NCI-H1417 treated with DMSO at 0.1 percent for 48 hours (cell line): Measurements from ENCODE around the gene ANXA1.
"Not testable (repeated sequence)": the region's sequence is repeated elsewhere in the genome, so short reads cannot be mapped to it uniquely, and the experiment has no call there.

Source experiments
- DNase-seq: peaks from one replicate; lab custom pipeline; 2025; lab: John Stamatoyannopoulos, UW

The ANXA1 gene, protein sequence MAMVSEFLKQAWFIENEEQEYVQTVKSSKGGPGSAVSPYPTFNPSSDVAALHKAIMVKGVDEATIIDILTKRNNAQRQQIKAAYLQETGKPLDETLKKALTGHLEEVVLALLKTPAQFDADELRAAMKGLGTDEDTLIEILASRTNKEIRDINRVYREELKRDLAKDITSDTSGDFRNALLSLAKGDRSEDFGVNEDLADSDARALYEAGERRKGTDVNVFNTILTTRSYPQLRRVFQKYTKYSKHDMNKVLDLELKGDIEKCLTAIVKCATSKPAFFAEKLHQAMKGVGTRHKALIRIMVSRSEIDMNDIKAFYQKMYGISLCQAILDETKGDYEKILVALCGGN

DNA sequence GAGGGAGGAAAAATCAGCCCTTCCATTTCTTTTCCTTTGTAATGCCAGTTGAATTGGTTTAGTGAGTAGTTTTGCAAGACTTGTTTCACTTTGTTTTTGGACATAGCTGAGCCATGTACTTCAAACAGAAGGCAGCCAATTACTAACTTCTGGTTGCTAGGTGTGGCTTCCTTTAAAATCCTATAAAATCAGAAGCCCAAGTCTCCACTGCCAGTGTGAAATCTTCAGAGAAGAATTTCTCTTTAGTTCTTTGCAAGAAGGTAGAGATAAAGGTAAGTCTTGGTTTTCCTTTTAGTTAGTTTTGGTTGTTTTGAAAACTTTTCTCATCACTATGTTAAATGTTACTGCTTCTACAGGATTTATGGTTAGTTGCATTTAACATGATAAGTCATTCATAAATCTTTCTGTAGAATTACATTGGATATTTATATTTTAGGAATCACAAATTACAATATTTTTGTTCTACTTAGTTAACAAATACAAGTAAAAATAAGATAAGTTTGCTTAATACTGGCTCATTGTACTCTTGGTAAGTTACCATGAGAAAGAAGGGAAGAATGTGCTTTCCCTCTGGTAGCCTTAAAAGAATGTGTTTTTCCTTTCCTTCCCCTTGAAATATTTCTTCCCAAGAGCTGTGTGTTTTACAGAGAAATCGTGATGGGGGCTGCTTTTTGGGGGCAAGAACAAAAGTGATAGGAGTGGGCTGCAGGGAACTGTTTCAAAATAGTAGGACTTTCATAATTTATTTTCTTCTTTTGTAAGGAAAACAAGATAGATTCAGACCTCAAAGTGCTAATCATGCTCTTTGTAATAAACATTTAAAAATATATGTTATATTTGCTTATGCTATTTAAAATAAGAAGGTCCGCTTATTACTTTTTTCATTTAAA lies at the start of gene ANXA1:
Gene ANXA1, plus strand, starts transcription at position 213 of the 890 bp plus-strand sequence. CDS start 6,671 bp downstream, outside the sequence.
- DNase-seq = no peak

DNA sequence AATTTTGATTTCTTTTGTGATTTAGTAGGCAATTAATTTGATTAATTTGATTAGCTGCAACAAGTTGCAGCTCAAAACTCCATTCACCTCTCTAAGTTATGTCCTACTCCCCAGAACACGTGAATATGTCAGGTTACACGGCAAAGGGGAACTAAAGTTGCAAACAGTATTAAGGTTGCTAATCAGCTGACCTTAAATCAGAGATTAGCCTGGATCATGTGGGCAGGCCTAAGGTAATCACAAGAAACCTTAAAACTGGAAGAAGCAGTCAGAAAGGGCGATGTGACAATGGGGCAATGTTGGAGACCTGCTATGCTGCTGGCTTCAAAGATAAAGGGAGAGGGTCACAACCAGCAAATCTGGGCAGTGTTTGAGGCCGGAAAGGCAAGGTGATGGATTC lies 47.3 kb upstream of the ANXA1 start:
- DNase-seq = no peak

DNA sequence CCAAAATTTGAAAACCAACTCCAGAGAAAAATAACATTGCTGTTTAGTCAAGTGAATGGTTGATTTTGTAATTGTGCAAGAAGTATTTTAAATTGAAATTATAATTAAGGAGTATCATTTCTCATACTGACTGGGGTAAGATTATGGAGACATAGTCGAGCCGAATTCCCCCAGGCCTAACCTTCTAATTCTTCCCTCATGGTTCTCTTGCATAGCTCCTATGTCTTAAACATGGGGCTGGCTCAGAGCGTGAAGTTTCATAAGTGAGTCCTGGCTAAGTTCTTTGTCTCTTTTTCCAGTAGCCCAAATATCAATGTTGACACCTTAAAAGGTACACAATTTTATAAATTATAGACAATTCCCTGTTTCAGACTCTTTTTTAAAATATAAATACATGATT lies 46.7 kb upstream of the ANXA1 start:
- DNase-seq = no peak

DNA sequence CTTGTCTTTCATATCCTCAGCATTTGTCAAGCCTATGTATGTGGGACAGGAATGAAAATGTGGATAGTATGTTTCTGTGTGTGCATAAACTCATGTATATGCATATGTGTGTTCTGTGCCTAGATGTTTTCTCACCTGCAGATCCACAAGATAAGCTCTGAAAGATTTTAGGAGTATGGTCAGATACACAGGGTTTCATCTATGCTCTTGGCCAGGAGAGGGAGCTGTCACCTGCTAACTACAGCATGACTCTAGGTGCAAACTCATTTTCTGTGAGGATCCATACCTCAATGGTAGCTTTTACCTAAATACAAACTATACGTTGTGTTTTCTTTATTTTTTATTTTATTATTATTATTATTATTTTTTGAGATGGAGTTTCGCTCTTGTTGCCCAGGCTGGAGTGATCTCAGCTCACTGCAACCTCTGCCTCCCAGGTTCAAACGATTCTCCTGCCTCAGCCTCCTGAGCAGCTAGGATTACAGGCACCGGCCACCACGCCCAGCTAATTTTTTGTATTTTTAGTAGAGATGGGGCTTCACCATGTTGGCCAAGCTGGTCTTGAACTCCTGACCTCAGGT lies 44.1 kb upstream of the ANXA1 start:
- not testable (repeated sequence) for DNase-seq

DNA sequence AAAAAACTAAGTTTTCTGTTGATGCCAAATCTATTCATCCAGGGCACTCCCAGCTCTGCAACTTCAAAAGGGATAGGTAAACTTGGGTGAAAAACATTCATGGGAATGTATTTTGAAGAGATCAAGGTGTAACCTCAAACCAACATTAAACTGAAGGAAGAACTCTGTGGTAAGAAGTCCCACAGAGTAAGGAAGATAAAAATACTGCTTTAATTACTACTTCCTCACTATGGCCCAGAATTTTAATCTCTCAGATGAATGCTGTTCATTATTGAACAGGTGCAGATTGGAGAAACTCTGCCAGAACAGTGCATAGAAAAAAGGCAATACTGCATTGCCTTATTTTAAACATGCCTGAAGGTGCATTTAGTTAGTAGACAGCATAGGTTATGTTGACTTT lies 37.6 kb upstream of the ANXA1 start:
- DNase-seq = no peak

DNA sequence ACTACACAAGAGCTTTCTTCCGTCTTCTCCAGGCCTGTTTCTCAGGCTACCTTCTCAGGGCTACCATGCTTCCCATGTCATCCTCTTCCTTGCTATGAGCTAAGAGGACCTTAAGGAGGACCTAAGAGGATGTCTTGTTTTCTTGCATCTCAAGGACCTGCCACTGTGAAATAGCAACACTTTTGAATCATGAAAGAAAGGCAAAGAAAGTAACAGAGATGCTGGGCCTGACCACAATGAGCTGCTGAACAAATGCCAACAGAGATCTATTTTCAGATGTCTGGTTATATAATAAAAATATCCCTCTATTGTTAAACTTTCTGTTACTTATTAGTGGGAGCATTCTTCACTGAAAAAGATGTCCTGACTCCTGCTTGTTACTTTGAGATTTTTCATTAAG lies 36.7 kb upstream of the ANXA1 start:
- DNase-seq = no peak

DNA sequence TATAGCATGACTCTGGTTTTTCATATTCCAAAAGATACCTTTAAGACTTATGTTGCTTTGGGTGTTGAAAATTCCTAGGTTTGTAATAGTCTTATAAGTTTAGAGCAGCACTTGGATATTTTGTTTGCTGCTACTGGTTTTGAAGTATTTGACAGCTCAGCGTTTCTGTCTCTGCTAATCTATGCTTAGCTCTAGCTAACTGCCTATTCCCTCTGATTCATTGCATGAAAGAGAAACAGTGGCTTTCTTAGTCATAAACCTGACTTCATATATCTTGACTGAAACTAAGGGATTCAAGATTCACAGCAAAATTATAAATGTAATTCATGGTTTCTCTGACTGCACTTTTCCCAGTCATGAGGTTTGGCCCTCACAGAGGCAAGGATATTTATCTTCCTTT lies 35.6 kb upstream of the ANXA1 start:
- DNase-seq = no peak

DNA sequence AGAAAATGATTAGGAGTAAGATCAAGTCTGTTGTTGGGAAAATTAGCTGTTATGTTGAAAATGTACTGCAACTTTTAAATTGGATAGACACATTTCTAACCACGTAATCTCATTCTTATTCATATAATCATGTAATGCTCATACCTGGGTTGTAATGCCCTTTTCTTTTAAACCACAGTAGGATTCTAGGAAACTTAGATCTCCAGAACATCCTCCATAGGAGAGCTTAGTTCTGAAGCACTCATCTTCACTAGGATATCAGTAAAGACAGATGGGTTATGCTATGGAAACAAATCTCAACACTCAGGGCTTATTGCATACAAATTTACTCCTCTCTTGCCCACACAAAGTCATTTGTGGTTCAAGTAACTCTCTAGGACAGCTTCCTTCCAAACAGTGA lies 34.8 kb upstream of the ANXA1 start:
- no peak for DNase-seq

DNA sequence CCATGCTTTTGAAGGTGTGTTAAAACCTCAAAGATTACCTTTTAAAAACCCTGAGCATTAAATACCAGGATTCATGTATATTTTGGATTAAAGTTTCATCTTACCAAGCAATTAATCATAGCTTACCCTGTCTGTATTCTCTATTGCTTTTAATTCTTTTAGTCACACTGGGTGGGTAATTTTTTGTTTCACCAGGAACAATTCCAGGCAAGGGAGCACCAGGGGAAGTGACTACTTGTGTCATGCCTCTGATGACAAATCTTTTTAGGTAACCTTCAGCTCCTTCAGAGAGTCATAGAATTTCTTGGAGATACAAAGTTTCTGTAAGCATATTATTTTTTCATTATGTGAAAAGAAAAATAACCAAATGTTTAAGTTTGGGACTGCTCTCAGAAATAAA lies 33.4 kb upstream of the ANXA1 start:
- no peak for DNase-seq

DNA sequence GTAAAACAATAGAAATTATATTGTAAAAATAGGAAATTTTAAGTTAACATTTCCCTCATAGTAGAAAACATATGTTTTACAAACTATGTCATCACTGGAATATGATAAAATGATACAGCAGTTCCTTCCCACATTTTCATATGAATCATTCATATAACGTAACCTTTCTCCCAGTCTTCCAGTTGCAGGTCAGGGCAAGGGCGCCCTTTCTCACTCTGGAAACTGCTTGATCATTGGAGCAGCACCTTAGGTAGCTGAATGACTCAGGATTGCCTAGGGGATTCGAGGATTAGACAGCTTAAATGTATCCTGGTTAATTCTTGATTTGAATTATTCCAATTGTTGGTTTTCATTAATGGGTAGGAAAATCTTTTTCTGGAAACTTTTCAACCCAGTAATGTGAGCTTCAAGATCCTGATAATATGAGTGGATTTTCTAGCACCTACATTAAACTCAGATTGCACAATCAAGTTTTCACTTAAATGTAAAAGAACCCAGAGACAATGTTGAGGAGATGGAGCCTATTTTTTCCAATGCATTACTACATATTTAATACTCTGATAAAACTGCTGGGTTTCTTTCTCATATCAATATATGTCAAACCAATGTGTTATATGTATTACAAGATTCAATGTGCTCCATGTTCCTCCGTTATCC lies 32.6 kb upstream of the ANXA1 start:
- DNase-seq = no peak

DNA sequence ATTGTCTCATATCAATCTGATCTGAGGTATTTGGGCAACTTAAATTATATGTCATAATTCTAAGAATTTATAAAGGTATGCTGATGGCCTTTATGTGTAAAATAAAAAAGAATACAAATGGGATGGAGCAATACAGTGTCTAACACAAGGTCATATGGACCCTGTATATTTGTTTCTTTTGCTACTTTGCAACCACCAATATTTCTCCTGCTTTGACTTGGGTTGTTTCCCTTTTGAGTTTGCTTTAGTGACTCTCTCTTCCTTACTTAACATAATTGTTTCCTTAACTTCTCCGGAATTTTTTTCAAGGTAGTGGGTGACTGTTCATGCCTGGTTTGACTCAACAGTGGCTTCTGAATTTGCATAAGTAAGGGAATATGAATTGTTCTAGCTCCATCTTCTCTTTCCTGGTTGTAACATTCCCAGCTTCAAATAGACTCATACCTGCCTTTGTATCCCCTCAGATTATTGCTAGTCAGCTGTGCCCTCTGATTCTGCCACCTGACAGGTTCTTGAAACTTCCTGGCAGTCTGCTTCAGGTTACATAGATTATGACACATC lies 30.2 kb upstream of the ANXA1 start:
- DNase-seq = no peak

DNA sequence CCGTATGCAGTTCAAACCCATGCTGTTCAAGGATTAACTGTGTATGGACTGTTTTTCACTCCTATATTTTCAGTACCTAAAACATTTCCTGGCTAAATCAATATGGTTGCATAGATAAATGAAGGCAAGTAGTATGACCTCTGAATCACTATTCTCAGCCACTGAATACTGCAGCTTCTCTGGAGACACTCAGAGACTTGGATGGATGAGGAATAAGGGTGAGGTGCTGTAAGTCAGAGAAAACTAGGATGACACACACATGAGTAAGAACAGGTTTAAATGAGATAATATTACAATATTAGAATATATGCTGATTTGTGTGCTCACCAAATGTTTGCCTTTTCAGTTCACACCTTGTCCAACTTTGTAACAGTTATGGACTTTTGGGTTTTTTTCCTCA lies 26.0 kb upstream of the ANXA1 start:
- no peak for DNase-seq

DNA sequence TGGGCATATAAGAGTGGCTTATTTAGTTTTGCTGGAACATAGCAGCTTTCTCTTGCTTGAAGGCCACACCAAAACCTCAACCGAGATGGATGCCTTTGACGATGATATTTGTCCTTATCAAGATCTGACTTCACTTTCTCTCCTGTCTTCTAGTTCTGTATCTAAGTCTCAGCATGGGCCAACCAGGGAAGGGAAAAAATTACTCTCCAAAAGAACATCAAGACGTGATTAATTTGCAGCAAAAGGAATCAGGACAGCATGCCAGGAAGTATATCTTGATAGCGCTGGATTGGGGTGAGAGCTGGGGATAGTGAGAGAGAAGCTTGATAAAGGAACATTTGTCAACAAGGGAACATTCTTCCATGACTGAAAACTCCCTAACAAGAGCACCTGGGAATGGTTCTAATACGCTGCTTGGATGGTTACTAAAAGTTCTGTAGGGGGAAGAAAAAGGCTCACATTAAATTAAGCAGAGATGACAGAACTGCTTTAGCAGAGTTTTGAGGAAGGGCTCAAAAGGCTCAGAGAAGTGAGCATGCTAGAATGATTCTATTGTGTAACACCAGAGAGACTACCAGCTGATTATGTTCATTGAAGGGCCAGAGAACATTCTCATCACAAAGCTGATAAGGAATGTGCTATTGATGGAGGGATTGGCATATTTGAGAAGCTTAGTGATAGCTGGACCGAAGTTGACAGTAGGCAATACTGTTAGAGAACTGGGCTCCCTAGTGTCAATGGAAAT lies 21.6 kb upstream of the ANXA1 start:
- DNase-seq = no peak

DNA sequence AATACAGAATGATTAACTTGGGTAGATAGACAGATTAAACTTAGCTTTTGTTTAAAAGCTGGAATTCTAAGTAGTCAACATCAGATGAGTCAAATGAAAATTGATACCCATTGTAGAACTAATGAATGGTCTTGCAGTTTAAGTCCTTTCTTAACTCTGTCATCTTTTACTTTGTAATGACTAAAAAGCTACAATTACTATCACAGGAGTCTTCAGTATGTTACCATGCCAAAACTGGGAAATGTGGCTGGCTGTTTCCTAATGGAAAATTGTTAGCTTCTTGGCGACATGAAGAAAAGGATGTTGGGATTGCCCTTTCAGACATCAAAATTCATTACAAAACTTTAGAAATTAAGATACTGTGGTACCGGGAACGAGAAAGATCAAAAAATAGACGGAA lies 20.2 kb upstream of the ANXA1 start:
- no peak for DNase-seq

DNA sequence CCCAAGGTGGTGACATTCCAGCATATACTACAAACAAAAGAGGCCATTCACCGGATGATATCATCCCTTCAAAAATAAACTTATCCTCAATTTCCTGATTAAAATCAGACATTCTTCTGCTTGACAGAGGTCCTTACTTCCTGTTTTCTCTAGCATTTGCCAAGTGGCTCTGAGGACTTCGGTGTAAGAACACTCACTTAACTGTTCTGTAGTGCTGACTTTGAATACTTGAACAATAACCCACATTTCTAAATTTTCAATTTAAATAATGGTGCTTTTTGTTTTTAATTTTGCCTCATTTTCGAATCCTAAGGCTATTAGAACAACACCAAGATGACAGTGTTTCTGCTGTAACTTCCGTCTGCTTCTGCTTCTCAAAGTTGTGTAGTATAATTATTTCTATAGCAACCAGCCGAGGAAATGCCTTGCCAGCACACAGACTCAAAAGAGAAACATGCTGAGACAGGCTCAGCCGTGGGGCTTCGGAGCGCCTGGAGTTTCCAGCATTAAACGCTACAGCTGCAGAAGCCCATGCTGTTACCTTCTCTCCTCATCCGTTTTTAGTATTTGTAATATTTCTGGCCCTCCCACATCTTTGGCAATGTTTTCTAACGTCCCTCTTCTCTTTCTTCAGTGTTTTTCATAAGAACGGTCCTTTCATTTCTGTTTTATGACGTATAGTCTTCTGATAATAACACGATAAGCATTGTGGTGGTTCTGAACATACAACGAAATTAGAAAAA lies 19.5 kb upstream of the ANXA1 start:
- DNase-seq = peak; percentile 61

DNA sequence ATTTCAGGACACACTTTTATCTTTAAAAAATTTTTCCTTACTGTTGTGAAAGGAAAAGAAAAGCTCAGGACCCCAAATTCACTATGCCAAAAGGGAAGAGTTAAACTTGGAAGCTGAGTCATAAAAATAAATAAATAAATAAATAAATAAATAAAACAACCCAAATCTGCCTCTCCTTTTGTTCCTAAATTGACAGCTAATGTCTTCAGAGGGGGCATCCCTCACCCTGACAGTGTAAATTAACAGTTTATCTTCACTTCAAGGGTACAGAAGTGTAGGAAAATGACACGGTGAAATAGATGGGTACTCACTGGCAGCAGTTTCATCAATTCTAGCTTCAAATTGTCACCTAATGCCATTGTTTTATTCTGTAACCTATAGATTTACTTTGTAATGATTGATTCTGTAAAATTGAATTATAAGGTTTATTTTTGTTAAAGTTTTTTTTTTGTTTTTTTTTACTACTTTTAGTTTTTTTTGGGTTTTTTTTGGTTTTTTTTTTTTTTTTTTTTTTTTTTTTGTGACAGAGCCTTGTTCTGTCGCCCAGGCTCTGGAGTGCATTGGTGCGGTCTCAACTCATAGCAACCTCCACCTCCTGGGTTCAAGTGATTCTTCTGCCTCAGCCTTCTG lies 18.5 kb upstream of the ANXA1 start:
- DNase-seq = no peak

DNA sequence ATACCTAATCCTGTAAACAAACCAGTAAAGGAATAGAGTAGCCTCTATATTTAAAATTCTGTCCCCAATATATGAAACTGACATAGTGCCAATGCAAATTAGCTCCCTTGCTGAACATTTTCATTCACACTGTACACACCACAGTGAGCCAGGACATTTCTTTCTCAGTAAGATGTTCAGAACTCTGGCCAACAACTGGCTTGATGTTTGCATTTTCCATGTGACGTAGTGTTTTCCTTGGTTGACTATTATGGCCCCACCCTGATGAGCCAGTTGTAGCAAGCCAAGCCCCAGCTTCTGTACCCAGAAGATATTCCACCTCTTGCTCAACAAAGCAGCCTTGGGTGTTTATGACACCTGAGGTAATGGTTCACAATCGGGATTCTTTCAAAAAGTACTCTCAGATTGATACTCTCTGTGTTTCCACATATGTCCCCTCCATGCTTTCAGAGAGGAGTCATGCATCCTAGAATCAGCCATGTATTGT lies 17.7 kb upstream of the ANXA1 start:
- DNase-seq = no peak

DNA sequence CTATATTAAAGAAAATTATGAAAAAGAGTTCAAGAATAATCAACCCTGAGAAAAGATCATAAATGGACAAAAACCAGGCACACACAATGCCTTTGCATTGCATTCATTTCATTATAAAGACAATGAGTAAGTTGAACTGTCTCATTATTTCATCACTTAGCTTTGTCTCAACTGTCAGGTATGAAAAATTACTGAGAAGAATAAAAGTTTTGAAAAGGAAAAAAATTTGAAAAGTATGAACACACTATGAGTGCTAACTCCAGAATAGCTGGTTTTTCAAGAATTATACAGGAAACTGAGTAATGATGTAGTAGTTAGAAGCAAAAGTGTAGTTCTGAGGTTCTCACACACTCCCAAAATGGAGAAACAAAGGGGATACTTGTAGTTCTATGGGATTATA lies 16.3 kb upstream of the ANXA1 start:
- no peak for DNase-seq

DNA sequence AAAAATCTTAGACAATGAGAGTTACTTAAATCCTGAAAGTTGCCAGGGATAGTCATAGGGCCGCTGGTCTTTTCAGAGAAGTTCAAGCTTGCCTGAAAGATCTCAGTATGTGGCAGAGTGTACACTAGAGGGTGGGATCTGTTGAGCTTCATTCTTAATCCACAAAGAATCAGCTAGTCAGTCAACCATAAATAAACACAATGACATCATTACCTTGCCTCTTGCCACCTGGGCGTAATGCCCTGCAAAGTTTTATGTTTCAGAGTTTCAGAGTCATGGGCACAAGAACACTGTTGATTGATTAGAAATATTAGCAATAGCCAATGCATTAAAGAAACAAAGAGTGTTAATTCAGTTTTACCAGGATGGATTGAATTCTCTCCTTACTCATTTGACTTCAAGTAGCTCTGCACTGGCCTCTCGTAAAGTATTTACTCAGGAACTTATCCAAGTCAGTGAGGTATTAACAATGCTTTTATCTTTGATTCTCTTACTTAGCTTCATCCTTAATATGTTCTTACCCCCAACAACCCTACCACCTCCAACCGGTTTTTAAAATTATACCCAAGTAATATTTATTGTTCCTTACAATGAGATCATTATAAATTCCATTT lies 14.3 kb upstream of the ANXA1 start:
- no peak for DNase-seq

DNA sequence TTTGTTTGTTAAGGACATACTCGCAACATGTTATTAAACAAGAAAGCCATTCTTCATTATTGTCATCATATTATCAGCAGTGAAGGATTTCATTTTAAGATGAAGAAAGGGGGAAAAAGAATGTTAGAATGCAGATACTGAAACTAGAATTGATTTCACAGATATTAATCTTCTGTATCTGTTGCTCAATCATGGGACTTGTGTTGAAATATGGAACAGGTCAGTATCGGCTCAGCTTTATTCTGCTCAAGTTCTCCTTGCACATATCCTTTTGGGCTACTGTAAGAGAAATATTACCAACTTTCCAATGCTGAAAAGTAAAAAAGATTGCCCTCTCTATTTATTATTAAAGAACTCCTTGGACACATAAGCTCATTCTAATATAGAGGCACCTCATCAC lies 13.8 kb upstream of the ANXA1 start:
- no peak for DNase-seq
